K562 (cell line): Measurements from ENCODE around the gene CFAP58. TPM values are rescaled to one million over a fixed set of nuclear protein-coding genes. Genes with fewer than 3 reads are reported as not detected.

Source experiments
- ATAC-seq: fragments of 200-7000 bp; cut with Tn5 transposase; 3 replicates; pipeline ENCODE4 v1.9.1; 2020; ENCODE audit warnings: moderate library complexity
- BruUV-seq: library from RNA; stranded (reverse); fragments of 400-500 nt; replicated peaks from 2 replicates; lab custom pipeline; 2021; lab: Mats Ljungman, UMichigan
- CTCF ChIA-PET: fragments of 300-600 bp; formaldehyde crosslinking; extraction: SDS; loops from one replicate; lab custom pipeline; 2021; ENCODE audit warnings: low intra/inter-chr PET ratio; lab: Yijun Ruan, JAX
- POLR2A ChIA-PET: fragments of 300-600, 350-650 bp; sonication (Branson Sonifier 250); formaldehyde crosslinking; extraction: SDS; loops from one replicate; lab custom pipeline; 2021; ENCODE audit warnings: antibody characterized with exemption, inconsistent platforms; lab: Yijun Ruan, JAX
- DNase-seq, 4 experiments: peaks; one replicate each; pipeline versions ENCODE4 v3.0.0 to v3.0.0-alpha.2; 2011 to 2018; ENCODE audit warnings: low spot score in 3 of 4, mixed read lengths in 3 of 4; ENCODE audit errors: extremely low read depth in 1 of 4
- FAIRE-seq: peaks from 2 replicates; lab custom pipeline; 2011; peaks lifted over from hg19 to GRCh38; lab: Jason Lieb, UNC
- H2AFZ ChIP-seq: 2 replicates; pipeline ENCODE4 v1.6.0; 2011; ENCODE audit warnings: low read depth, low read length, control low read depth, inconsistent platforms
- H3K27ac ChIP-seq: fragments of 200-600 bp; 3 replicates; pipeline ENCODE4 v1.8.0; 2011; ENCODE audit warnings: low read depth, mild to moderate bottlenecking, control low read depth, inconsistent platforms, low read length, moderate library complexity, mixed read lengths; ENCODE audit errors: extremely low read depth
- H3K27me3 ChIP-seq, 2 experiments: fragments of 300-600 bp in 1 of 2; 2 replicates in 1 of 2; 3 replicates in 1 of 2; pipeline versions ENCODE4 v1.6.0 to v1.8.0; 2011; ENCODE audit warnings: inconsistent platforms in 2 of 2, low read length in 2 of 2, mild to moderate bottlenecking in 1 of 2, mixed read lengths in 1 of 2, moderate library complexity in 1 of 2; ENCODE audit not compliant: control insufficient read depth in 2 of 2, insufficient read depth in 2 of 2
- H3K36me3 ChIP-seq: fragments of 300-600 bp; 3 replicates; pipeline ENCODE4 v1.8.0; 2011; ENCODE audit warnings: mild to moderate bottlenecking, low read length, inconsistent platforms; ENCODE audit not compliant: control insufficient read depth, insufficient read depth
- H3K4me1 ChIP-seq, 2 experiments: fragments of 200-600 bp in 1 of 2; replicated peaks in 1 of 2; 2 replicates in 1 of 2; 3 replicates in 1 of 2; pipeline versions ENCODE4 v1.5.1 to v1.8.0; 2011; ENCODE audit warnings: inconsistent platforms in 2 of 2, low read length in 2 of 2, mild to moderate bottlenecking in 1 of 2, mixed read lengths in 1 of 2, moderate library complexity in 1 of 2; ENCODE audit not compliant: control insufficient read depth in 2 of 2, insufficient read depth in 2 of 2
- H3K4me2 ChIP-seq: 2 replicates; pipeline ENCODE4 v1.6.1; 2011; ENCODE audit warnings: low read length, control low read depth, inconsistent platforms, mixed read lengths; ENCODE audit not compliant: insufficient read depth
- H3K4me3 ChIP-seq: fragments of 200-600 bp; sonication (generic), shearing (Covaris generic); 2 replicates; pipeline ENCODE4 v1.5.1; 2016; ENCODE audit warnings: control low read depth, inconsistent platforms
- H3K79me2 ChIP-seq: fragments of 200-600 bp; 3 replicates; pipeline ENCODE4 v1.8.0; 2011; ENCODE audit warnings: low read length, inconsistent platforms; ENCODE audit not compliant: control insufficient read depth, insufficient read depth
- H3K9ac ChIP-seq, 2 experiments: 2 replicates each; pipeline versions ENCODE4 v1.6.0 to v1.6.1; 2011; ENCODE audit warnings: low read depth in 2 of 2, low read length in 2 of 2, control low read depth in 1 of 2, inconsistent platforms in 1 of 2, mild to moderate bottlenecking in 1 of 2, mixed read lengths in 1 of 2; ENCODE audit not compliant: insufficient read depth in 1 of 2
- H3K9me1 ChIP-seq: one replicate; pipeline ENCODE4 v1.6.0; 2011; ENCODE audit warnings: inconsistent platforms, mild to moderate bottlenecking, low read length, moderate library complexity; ENCODE audit not compliant: control insufficient read depth, insufficient read depth
- H3K9me3 ChIP-seq: replicated peaks from 2 replicates; pipeline ENCODE4 v1.5.1; 2011; ENCODE audit warnings: low read depth, low read length, inconsistent platforms; ENCODE audit not compliant: control insufficient read depth, insufficient read depth
- H4K20me1 ChIP-seq: replicated peaks from 2 replicates; pipeline ENCODE4 v1.6.1; 2011; ENCODE audit warnings: low read length, inconsistent platforms, mixed read lengths; ENCODE audit not compliant: control insufficient read depth, insufficient read depth
- ARID1B ChIP-seq: fragments of 450-650 bp; IDR thresholded peaks from 2 replicates; pipeline ENCODE4 v1.6.1; 2016; ENCODE audit warnings: antibody characterized with exemption, mild to moderate bottlenecking, inconsistent platforms
- PHTF2 ChIP-seq: fragments of 250-450 bp; sonication (Bioruptor Pico); IDR thresholded peaks from 2 replicates; pipeline ENCODE4 v1.5.0; 2021; ENCODE audit warnings: mild to moderate bottlenecking
- POU5F1 ChIP-seq: fragments of 150-350 bp; IDR thresholded peaks from 2 replicates; pipeline ENCODE4 v1.6.1; 2014; ENCODE audit warnings: borderline replicate concordance, low read length, low read depth, mild to moderate bottlenecking; ENCODE audit not compliant: partially characterized antibody
- PREB ChIP-seq: sonication (generic); formaldehyde crosslinking; IDR thresholded peaks from 2 replicates; pipeline ENCODE4 v1.8.1; 2023; ENCODE audit warnings: mild to moderate bottlenecking, missing genetic modification reagents
- RCOR1 ChIP-seq, 2 experiments: IDR thresholded peaks; 2 replicates each; pipeline ENCODE4 v1.6.1; 2012; ENCODE audit warnings: low read depth in 2 of 2, low read length in 2 of 2, borderline replicate concordance in 1 of 2, improper control_type of control experiment in 1 of 2
- ZNF124 ChIP-seq: sonication (generic); formaldehyde crosslinking; IDR thresholded peaks from 2 replicates; pipeline ENCODE4 v1.8.1; 2022; ENCODE audit warnings: missing genetic modification reagents
- ZNF239 ChIP-seq: fragments of 250-450 bp; sonication (Bioruptor Pico); IDR thresholded peaks from 2 replicates; pipeline ENCODE4 v1.4.0; 2020; ENCODE audit warnings: mild to moderate bottlenecking
- WGBS: fragments of 100-300 bp; shearing (Covaris generic); methylation state at CpG from one replicate; pipeline ENCODE4 v1.1.6; 2016; ENCODE audit warnings: low coverage, mixed read lengths; ENCODE audit not compliant: insufficient coverage; ENCODE audit errors: missing lambda C conversion rate; 5-methylcytosine and 5-hydroxymethylcytosine counted together
- in situ Hi-C: fragments of 300-500 bp; cut with MboI; formaldehyde crosslinking; loops from 4 replicates; pipeline ENCODE4 v1.15.0; 2018; ENCODE audit warnings: inconsistent platforms, mixed read lengths
- intact Hi-C: fragments of 100-400 bp; cut with micrococcal nuclease; formaldehyde crosslinking; loops from 2 replicates; pipeline ENCODE4 v1.14.2; 2022
- polyA plus RNA-seq, 8 experiments: library from polyadenylated mRNA; depleted of rRNA in 4 of 8; stranded (reverse) in 5 of 8; unstranded in 3 of 8; fragments of >200 nt; fragmentation: Nextera tagmentation in 2 of 8; fragmentation: Illumina TruSeq in 1 of 8; extraction: Ambion mirVana in 2 of 8; extraction: Trizol in 1 of 8; gene quantifications; 2 replicates each; pipeline versions ENCODE4 v1.2.1 to v1.2.3, GENCODE V29; 2011 to 2014; ENCODE audit warnings: inconsistent platforms in 1 of 8, missing spikeins in 1 of 8
- total RNA-seq, 7 experiments: library from RNA; depleted of rRNA in 6 of 7; stranded (reverse); fragments of >200 nt in 6 of 7; fragmentation: Illumina TruSeq in 2 of 7; extraction: Trizol in 2 of 7; gene quantifications; 2 replicates each; pipeline versions ENCODE4 v1.2.1 to v1.2.3, GENCODE V29; 2011 to 2021; ENCODE audit warnings: low replicate concordance in 1 of 7

Gene CFAP58
- total and polyA plus RNA-seq, 9 of the 15 experiments (the other 6 are each of a cell fraction or from before 2014, with no cell fraction given) = 0.08 to 2.0 (median 0.71) TPM

- H3K27me3 ChIP-seq = no peaks in the 10 kb centered on the region
- no peaks in the 10 kb centered on the region for H3K79me2 ChIP-seq
- WGBS = 4% methylated on average over 3 of the region's 3 CpGs
- no peaks in the 10 kb centered on the region for H3K9me3 ChIP-seq
- H3K4me2 ChIP-seq = no peak overlapping the region
- H3K4me1 ChIP-seq = no peaks in the 10 kb centered on the region
- intact Hi-C loops = no loop called here
- ChIA-PET CTCF (no interaction called here), POLR2A (interaction anchor here (0.5 kb wide), 1 partner anchor 91 kb away, joined by 3 read pairs; no protein-coding TSS in a partner anchor)
- no peak overlapping the region for H2AFZ ChIP-seq
- FAIRE-seq (no peak), DNase-seq (no peak), ATAC-seq (no peak)
- BruUV-seq = no TSS peak
- H3K9me1 ChIP-seq = no peaks in the 10 kb centered on the region
- no peak overlapping the region for H3K27ac ChIP-seq
- H3K36me3 ChIP-seq = no peaks in the 10 kb centered on the region
- TF ChIP-seq POU5F1 (no peak), ZNF239 (CRISPR knock-in tag) (no peak), PREB (CRISPR knock-in tag) (no peak), RCOR1 (IDR thresholded peaks at IDR 0.05; ENCODE audit: borderline replicate concordance in 1 of 2, low read depth in 2 of 2, low read length in 2 of 2) (no peak), PHTF2 (CRISPR knock-in tag) (no peak), ARID1B (no peak), ZNF124 (CRISPR knock-in tag) (no peak)
- no peaks in the 10 kb centered on the region for H4K20me1 ChIP-seq
- in situ Hi-C loops = no loop called here
- H3K9ac ChIP-seq = no peak overlapping the region
- no peak overlapping the region for H3K4me3 ChIP-seq
Observed at GRCh38 chr10:104452977-104453376, 99.3 kb downstream of the CFAP58 start.
